HL-60/S4 (cell line): Measurements from ENCODE around the gene AKAP7.
"Not testable (repeated sequence)": the region's sequence is repeated elsewhere in the genome, so short reads cannot be mapped to it uniquely, and the experiment has no call there.

Source experiments
- in situ Hi-C: fragments of 300-500 bp; cut with MboI; formaldehyde crosslinking; loops from 2 replicates; pipeline ENCODE4 v1.14.3; 2022; ENCODE audit warnings: low sequenced_read_pairs

Gene AKAP7

DNA sequence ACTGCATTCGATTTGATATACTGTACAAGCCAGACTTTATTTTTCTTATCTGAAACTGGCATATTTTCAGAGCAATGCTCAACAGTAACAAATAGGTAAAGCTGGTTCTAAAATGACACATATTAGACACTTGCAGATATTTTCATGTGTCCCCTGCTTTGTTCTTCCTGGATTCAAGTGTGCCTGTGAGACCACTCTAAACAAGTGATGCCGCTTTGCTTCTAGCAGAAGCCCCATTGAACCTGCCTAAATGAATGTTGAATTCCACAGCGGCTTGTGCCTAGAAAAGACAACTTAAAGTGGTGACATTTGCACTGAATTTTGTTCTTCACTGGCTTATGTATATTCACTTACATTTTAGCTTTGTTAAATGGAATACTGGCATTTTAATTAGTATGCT, 115.7 kb downstream of the AKAP7 start:
- in situ Hi-C loops: no loop called here

DNA sequence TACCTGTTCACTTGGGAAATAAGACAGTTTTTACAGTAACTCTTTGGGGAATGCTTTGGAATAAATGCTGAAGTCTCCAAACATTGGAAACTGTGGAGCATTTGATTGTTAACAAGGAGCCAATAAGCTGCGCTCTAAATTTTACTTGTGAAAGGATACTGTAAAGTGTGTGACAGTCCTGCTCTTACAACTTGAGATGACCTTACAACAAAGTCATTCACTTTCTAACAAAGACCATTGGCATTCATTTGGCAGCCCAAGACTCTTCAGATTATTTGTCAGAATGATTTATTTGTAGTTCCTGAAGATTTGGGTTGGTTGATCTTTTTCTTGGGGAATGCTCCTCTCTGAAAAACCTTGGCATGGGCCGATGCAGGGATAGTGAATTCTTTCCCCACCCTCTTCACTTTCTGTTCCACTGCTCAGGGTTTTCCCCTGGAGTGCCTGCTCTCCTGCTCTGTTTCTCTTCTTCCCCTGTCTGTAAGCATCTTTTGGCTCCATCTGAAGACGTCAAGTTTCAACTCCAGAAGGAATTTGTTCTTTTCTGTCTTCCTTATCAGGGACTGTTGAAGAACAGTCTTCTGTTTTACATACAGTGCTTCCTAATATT, 116.4 kb downstream of the AKAP7 start:
- in situ Hi-C loops: no loop called here

DNA sequence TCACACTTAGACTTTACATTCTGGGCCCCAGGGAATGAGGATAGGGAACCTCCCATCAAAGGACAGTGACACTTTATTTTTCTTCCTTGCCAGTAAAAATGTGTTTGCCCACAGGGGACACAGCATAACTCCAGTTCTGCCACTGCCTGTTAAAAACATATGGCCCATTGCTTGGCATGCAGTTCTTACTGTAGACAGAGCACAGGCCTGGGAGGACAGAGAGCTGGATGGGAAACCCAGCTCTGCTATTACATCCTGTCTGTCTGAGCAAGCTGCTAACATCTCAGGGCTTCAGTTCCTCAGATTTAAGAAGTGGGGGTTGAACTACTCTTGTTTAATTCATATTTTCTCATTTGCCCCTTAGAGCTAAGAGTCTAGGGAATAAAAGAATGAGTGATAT, 120.2 kb downstream of the AKAP7 start:
- in situ Hi-C loops: no loop called here

DNA sequence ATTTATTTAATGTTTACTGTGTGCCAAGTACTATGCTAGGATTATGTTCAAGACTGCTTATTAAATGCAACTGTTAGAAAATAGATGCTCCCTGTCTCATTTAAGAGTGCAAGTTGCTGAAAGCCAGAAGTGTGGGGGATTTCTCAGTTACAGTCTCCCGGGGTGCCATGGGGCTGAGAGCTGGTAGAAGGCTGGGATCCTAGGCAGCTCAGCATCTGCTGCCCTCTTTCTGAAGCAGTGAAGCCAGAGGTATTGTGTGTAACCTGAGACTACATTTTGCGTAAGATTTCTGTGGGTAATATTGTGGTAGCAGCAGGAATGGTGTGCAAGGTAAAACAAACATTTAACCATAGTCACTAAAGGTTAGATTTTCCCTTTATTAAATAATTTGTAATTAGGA, 120.6 kb downstream of the AKAP7 start:
- in situ Hi-C loops: no loop called here

DNA sequence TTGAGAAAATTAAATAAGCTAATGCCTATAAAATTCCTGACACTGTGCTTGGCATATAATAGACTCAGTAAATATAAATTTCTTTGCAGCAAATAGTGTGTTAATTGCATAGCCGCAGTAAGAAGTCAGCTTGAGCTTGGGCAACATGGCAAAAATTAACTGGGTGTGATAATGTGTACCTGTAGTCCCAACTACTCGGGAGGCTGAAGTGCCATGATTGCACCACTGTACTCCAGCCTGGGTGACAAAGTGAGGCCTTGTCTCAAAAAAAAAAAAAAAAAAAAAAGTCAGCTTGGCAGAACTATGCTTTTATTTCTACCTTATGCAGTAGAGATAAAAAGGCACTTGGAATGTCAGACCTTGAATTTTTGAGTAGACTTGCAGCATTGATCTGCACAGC, 121.8 kb downstream of the AKAP7 start:
- in situ Hi-C loops: no loop called here

DNA sequence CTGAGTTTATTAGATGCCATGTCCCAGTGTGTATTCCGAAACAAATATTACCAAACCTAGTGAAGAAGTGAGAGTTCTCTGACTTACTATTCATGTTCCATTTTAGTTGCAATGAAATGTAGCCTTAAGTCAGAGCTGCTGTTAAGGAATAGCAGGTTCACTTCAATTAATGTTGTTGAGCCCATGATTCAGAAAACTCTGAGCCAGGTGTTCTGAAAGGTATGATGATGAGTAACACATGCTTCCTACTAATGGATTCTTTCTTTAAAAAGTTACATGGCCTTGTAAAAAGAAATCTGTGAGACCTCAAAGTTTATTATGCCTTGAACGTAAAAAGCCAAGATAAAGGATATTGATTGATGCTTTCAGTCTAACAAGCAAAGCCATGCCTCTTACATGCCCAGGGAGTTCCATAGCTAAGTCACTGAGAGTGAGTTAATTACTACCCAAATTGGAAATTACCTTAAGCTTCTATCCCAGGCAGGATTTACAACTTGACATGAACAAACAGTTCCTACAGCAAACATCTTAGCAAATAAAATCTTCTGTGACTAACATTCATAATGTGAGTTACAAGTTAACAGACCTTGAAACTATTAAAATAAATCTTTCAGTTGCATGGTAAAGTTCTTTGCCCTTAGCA, 122.9 kb downstream of the AKAP7 start:
- in situ Hi-C loops: no loop called here

DNA sequence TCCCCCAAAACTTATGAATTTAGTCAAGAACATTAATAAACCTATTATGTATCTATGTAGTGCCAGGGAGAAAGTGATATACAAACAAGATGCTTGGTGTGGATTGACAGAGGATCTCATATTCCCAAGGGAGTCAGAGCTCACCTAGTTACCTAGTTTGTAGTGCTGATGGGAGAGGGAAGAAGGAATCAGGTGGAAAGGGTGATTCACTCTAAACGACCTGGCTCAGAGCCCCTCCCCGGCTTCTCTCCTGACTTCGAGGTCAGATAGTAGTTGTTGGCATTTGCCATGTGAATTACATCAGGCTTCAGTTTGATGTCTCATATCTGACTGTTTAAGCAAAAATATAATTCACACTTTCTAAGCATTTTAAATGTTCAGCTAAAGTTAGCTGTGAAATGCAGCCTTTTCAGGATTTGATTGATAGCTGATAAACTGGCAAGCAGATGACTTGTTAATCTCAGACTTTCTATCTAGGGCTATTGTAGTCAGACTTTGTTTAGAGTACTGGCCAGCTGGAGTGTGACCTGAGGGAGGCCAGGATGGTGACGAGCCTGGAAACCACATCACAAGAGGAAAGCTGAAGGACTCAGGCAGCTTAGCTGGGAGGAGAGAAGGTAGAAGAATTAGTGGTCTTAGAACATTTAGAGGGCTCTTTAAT, 123.7 kb downstream of the AKAP7 start:
- in situ Hi-C loops: no loop called here

DNA sequence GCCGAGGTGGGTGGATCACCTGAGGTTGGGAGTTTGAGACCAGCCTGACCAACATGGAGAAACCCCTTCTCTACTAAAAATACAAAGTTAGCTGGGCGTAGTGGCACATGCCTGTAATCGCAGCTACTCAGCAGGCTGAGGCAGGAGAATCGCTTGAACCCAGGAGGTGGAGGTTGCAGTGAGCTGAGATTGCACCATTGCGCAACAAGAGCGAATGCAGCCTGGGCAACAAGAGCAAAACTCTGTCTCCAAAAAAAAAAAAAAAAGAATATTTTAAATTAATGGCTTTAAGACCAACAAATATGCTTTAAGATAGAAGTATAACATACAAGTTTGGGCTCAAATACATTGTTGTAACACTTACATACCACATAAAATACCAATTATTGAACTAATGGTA, 125.7 kb downstream of the AKAP7 start:
- in situ Hi-C loops: not testable (repeated sequence)

DNA sequence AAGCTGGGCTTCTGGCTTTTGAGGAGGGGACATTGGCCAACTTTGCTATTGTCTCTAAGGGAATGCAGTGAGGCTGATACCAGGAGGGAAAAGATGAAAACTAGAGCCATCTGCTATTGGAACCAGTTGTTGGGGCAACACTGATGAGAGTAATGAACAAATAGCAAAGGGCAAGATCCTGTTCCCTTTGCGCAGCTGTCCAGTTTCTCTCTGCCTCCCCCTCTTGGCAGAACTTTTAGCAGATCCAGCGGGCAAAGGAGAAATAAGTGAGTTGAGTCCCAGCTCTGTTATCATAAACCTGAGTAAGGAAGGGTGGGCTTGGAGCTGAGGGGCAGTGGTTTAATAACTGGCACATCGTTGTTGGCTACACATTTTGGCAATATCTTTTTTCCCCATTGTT, 126.8 kb downstream of the AKAP7 start:
- in situ Hi-C loops: no loop called here

DNA sequence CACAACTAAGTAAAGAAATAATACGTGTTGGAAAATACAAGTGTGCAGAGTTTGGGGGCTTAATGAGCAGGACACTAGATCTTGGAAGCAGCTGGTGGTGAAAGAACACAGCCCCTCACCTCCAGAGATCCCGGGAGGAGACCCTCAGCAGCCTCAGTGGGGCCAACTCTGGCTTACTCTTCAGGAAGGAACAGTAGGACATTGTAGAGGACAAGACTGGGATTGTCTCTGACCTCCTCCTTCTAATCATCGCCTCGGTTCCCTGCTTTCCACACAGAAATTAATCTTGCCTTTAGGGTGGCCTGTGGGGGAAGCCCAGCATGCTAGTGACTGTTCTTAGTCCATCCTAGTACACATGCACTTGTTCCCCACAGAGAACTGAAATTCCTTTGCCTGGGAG, 130.7 kb downstream of the AKAP7 start:
- in situ Hi-C loops: no loop called here

DNA sequence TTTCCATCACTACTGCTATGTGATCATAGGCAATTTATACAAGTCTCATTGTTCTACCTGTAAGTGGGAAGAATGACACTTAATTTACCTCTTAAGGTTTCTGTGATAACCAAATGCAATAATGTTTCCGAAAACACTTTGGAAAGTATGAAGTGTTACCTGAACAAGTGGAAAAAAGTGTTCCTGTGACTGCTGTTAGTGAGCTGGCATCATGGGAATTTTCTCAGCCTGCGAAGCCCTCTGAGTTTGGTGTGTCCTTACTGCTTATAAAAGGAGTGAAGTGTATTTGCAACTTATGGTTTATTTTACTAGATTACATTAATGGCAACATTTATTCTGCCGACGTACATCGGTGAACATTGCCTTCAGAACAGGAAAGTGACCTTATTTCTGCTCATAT, 133.0 kb downstream of the AKAP7 start:
- in situ Hi-C loops: no loop called here

DNA sequence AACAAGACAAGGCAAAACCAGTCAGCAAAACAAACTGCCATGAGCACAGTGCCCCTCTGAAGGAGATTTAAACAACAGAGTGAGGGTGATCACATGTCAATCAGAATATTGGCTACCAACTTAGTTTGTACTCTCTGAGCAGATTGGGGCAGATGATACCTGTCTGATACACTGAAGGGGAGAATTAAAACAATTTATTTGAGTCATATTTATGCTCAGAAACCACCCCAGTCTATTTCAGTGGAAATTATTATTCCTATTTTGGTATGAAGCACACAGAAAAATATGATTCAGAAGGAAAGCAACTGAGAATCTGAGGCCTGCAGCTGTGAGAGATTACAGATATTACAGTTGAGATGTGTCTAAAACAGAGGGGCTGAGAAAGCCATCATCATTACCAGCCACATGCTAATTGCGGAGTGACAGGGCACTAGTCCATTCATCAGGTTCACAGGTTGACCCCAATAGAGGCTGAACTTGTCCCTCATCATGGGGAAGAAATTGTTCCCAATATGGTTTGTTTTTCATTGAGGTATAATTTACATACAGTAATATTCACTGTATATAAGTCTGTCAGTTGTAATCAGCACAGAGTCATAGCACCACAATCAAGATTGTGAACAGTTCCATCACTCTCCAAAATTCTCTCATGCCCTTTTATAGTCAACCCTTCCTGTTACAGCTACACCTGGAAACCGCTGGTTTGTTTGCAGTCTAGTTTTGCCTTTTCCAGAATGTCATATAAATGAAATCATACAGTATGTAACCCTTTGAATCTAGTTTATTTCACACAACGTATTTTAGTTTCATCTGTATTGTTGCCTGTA, 134.5 kb downstream of the AKAP7 start:
- in situ Hi-C loops: no loop called here

DNA sequence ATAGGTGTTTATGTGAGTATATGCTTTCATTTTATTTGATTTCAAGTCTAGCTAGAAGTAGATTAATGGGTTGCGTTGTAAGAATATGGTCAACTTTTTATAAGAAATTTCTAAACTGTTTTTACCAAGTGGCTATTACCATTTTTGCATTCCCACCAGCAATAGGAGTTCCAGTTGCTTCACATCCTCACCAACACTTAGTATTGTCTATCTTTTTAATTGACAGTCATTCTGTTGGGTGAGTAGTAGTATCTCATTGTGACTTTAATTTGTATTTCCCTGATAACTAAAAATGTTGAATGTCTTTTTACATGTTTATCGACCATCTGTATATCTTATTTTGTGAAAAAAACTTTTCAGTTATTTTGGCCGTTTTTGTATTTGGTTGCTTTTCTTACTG, 135.3 kb downstream of the AKAP7 start:
- in situ Hi-C loops: no loop called here

DNA sequence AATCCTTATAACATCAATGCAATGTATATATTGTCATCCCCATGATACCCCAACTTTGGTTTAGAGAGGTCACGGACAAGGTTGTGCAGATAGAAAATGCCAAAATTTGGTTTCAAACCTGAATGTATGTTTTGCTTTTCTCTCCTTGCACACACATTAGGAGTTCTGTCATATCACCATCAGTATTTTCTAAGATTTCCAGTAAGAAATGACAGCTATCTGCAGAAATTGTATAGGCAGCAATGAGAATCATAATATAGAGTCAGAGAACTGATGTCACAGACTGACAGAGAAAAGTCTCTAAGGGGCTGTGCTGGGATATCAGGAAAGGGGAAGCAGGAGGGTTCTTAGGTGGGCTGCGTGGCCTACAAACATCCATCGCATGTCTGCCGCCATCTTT, 140.0 kb downstream of the AKAP7 start:
- in situ Hi-C loops: no loop called here

DNA sequence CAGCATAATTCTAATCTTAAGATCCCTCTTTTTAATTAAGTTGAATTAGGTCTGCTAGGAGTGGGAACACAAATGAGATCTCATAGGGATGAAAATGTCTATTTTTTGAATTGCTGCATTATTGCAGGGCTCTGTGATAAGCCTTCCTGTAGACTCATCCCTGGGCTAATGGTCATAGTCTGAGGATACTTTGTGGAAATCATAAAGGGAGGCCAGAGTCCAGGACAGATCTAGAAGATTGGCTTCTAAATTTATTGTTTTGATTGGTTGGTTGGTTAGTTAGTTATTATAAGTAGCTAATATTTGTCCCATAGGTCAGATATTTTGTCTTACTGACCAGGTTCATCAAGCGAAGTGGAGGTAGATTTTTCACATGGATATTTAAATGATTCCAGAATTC, 142.3 kb downstream of the AKAP7 start:
- in situ Hi-C loops: no loop called here

DNA sequence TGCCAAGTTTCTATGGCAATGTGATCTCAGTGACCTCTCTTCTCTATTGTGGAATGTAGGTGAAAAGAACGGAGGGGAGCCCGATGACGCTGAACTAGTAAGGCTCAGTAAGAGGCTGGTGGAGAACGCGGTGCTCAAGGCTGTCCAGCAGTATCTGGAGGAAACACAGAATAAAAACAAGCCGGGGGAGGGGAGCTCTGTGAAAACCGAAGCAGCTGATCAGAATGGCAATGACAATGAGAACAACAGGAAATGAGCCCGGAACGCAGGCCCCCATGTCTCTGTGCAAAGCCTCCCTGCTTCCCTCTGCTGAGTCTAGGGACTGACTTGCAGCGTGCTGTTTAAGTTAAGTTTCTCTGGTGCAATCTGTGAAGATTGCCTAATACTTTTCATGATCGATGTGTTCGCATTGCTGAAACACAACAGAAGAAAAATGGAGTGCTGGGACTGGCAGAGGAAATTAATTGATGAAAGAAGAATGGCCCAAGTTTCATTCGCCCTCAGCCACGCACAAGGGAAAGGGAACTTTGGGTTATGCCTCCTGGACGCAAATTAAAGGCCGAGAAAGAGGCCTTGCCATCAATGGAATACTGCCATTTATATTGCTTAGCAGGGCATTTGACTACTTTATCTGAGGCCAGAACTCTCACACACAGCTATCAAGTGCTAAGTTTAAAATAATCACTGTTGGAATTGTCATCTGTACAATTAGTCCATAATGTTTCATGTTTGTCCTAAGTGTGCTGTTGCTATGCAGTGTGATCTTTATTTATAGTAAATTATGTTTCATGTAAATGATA, 146.4 kb downstream of the AKAP7 start:
- in situ Hi-C loops: no loop called here

DNA sequence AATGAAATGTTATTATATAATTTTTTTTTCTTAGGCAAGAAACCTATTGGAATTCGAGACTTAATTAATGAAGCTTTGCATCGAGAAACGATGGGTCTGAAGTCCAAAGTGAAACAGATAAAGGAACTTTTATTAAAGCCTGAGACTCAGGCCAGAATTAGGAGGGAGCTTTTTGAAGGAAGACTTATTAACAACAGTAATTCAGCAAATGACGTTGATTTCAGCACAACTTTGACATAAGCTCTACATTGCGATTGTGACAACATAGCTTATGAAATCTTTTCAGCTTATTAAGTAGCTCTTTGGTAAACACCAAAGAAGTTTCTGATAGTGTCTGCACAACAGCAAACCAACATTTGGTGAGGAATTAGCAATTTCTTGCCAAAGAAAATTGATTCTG, 147.1 kb downstream of the AKAP7 start:
- in situ Hi-C loops: no loop called here

DNA sequence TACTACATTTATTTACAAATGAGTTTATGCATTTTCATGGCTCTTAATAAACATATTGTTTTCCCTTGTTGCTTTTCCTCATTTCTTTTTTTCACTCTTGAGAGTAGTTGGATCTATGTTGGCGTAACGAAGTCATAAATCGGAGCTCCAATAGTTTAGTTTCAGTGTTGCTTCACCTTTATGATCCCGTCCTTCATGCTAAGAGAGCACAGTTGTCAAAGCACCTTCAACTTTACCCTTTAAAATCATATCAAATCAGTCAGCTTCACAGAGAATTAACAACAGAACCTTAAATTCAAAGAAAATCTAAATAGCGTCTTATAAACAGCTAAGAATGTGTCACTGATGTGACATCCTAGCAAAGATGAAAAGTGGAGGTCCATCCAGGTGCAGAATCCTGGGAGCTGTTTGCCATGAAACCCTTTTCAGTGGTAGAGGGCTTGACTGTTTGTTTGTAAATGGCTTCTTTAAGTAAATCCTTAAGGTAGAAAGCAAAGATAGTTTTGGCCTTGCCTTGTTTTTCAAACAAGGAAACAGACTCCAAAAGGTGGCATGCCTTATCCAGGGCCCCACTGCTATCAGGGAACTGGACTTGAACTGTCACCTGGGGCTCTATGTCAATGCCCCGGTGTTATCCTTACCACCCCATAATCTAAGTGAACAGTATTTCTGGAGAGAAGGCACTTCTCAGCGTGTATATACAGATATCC, 148.4 kb downstream of the AKAP7 start:
- in situ Hi-C loops: no loop called here

DNA sequence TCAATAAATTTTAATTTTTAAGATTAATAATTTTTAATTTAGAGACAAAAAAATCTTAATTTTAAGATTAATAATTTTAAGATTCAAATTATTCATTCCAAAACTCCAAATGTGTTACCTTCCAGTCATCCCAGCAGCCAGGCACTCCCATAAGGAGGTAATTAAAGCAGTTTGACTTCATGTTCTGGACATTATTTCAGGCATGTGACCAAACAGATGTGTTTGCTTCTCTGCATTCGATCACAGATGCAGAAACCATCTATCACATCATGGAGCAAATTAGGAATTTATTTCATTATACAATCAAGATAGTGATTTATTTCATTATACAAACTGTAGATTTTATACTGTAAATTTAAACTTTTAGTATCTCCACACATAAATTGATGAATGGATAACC, 150.3 kb downstream of the AKAP7 start:
- in situ Hi-C loops: no loop called here

DNA sequence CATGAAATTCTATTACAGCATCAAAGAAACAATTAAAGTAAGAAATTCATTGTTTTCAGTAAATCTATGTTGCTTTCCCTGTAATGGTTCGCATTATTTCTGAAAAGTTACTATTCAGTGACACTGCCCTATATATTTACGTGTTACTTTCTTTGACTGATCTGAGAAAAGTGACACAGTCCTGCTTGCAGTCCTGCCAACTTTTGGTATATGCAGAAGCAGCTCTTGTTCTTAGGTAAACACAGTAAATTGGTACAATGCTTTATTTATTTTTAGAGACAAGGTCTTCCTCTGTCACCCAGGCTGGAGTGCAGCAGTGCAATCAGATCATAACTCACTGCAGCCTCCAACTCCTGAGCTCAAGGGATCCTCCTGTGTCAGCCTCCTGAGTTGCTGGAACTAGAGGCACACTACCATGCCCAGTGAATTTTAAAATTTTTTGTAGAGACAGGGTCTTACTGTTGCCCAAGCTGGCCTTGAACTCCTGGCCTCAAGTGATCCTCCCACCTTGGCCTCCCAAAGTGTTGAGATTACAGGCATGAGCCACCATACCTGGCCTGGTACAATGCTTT, 151.3 kb downstream of the AKAP7 start:
- in situ Hi-C loops: no loop called here
